ENCODE results near the gene ODAD3.
"Not testable (repeated sequence)": the region's sequence is repeated elsewhere in the genome, so short reads cannot be mapped to it uniquely, and the experiment has no call there.

Gene ODAD3

GRCh38 chr19:11435057-11435832 lies at the start of gene ODAD3, which contains the start of gene PRKCSH:
ODAD3 (minus strand) TSS chr19:11435121; CDS start chr19:11435016, 105 bp downstream.
PRKCSH (plus strand) TSS chr19:11435635; CDS start chr19:11436118, 483 bp downstream.
- DNase-seq = peak; percentile 99

GRCh38 chr19:11483366-11484111 lies 48.6 kb upstream of the ODAD3 start:
- no peak for DNase-seq

GRCh38 chr19:11482384-11483050 lies 47.6 kb upstream of the ODAD3 start:
- peak; percentile 92 for DNase-seq

GRCh38 chr19:11481534-11482383 lies 46.8 kb upstream of the ODAD3 start:
- peak; percentile 92 for DNase-seq

GRCh38 chr19:11480715-11481533 lies 46.0 kb upstream of the ODAD3 start, which contains the start of gene ELAVL3:
ELAVL3 (minus strand) TSS chr19:11481046; CDS start chr19:11480608, 438 bp downstream.
- DNase-seq = peak; percentile 84

- peak; percentile 67 for DNase-seq
Measured at GRCh38 chr19:11479898-11480714, 45.2 kb upstream of the ODAD3 start.

- DNase-seq = peak; percentile 77
Measured at GRCh38 chr19:11479090-11479897, 44.4 kb upstream of the ODAD3 start.

- no peak for DNase-seq
Measured at GRCh38 chr19:11478167-11479089, 43.5 kb upstream of the ODAD3 start.

- no peak for DNase-seq
Measured at GRCh38 chr19:11475861-11476260, 40.9 kb upstream of the ODAD3 start.

- DNase-seq = not testable (repeated sequence)
Measured at GRCh38 chr19:11475343-11475742, 40.4 kb upstream of the ODAD3 start.

GRCh38 chr19:11473725-11474124 lies 38.8 kb upstream of the ODAD3 start:
- no peak for DNase-seq

- DNase-seq = not testable (repeated sequence)
Measured at GRCh38 chr19:11468266-11468845, 33.4 kb upstream of the ODAD3 start.

GRCh38 chr19:11465600-11465999 lies 30.7 kb upstream of the ODAD3 start:
- peak; percentile 32 for DNase-seq

- DNase-seq = no peak
Measured at GRCh38 chr19:11464333-11465265, 29.7 kb upstream of the ODAD3 start.

- no peak for DNase-seq
Measured at GRCh38 chr19:11463391-11463790, 28.5 kb upstream of the ODAD3 start.

- DNase-seq = no peak
Measured at GRCh38 chr19:11461453-11461852, 26.5 kb upstream of the ODAD3 start.

- DNase-seq = no peak
Measured at GRCh38 chr19:11460207-11460606, 25.3 kb upstream of the ODAD3 start.

All from retina (tissue), 1 donor.